Astrocyte (in vitro differentiated cells and primary cell): ENCODE results near the gene RETREG1.

Source experiments
- EZH2 ChIP-seq: IDR thresholded peaks from 2 replicates; pipeline ENCODE4 v1.6.1; 2012; ENCODE audit warnings: mild to moderate bottlenecking, low read length, inconsistent platforms; ENCODE audit not compliant: insufficient read depth
- TF ChIP-seq, protein P1 (sequence below): IDR thresholded peaks from 2 replicates; pipeline ENCODE4 v1.5.1; 2011; ENCODE audit warnings: low read depth, mild to moderate bottlenecking, inconsistent platforms, low read length, moderate library complexity; ENCODE audit not compliant: insufficient read depth

GRCh38 chr5:16467363-16468219 lies 149.2 kb downstream of the RETREG1 start:
- TF ChIP-seq EZH2, result no peak
- TF ChIP-seq, protein P1, sequence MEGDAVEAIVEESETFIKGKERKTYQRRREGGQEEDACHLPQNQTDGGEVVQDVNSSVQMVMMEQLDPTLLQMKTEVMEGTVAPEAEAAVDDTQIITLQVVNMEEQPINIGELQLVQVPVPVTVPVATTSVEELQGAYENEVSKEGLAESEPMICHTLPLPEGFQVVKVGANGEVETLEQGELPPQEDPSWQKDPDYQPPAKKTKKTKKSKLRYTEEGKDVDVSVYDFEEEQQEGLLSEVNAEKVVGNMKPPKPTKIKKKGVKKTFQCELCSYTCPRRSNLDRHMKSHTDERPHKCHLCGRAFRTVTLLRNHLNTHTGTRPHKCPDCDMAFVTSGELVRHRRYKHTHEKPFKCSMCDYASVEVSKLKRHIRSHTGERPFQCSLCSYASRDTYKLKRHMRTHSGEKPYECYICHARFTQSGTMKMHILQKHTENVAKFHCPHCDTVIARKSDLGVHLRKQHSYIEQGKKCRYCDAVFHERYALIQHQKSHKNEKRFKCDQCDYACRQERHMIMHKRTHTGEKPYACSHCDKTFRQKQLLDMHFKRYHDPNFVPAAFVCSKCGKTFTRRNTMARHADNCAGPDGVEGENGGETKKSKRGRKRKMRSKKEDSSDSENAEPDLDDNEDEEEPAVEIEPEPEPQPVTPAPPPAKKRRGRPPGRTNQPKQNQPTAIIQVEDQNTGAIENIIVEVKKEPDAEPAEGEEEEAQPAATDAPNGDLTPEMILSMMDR, result no peak
